Tibial artery (tissue), 4 donors: ENCODE data around the gene CYP4F12.

Experiments
- DNase-seq, 2 donors: peaks; one replicate each; pipeline ENCODE4 v3.0.0-alpha.2; 2019
- H3K27ac ChIP-seq, 2 donors: fragments of 200-600 bp; sonication (generic) in 1 of 2; 1 replicate in 1 of 2; 2 replicates in 1 of 2; pipeline ENCODE4 v1.5.1; 2018 to 2019; ENCODE audit warnings: mild to moderate bottlenecking in 1 of 2
- H3K27me3 ChIP-seq, 2 donors: fragments of 200-600 bp; sonication (generic) in 1 of 2; one replicate each; pipeline versions ENCODE4 v1.5.1 to v1.6.0; 2016 to 2019
- H3K36me3 ChIP-seq, 3 donors: fragments of 200-600 bp; sonication (generic) in 2 of 3; one replicate each; pipeline ENCODE4 v1.5.1; 2016 to 2019; ENCODE audit warnings: mild to moderate bottlenecking in 2 of 3
- H3K4me1 ChIP-seq, 4 donors: fragments of 200-600 bp; sonication (generic) in 2 of 4; 1 replicate in 3 of 4; 2 replicates in 1 of 4; pipeline ENCODE4 v1.5.1; 2016 to 2019
- H3K4me3 ChIP-seq, 2 donors: fragments of 200-600 bp; sonication (generic) in 1 of 2; 1 replicate in 1 of 2; 2 replicates in 1 of 2; pipeline ENCODE4 v1.5.1; 2018 to 2019; ENCODE audit warnings: mild to moderate bottlenecking in 2 of 2
- H3K9me3 ChIP-seq, 3 donors: fragments of 200-600 bp; sonication (generic) in 1 of 3; one replicate each; pipeline ENCODE4 v1.5.1; 2016 to 2019
- intact Hi-C: fragments of 100-400 bp; cut with DNase I; formaldehyde crosslinking; loops from one replicate; pipeline ENCODE4 v1.15.0; 2023; ENCODE audit warnings: low total_unique reads
- TF ChIP-seq, protein P1 (sequence below), 2 experiments: fragments of 200-600 bp in 1 of 2; fragments of 450-650 bp in 1 of 2; IDR thresholded peaks; one replicate each; pipeline ENCODE4 v1.5.1; 2017 to 2019; ENCODE audit warnings: antibody characterized with exemption in 2 of 2, mild to moderate bottlenecking in 1 of 2, moderate library complexity in 1 of 2

Gene CYP4F12

GRCh38 chr19:15640294-15640903 lies 32.5 kb upstream of the CYP4F12 start, which contains the start of gene CYP4F3:
Gene CYP4F3 (plus strand): TSS chr19:15640897. CDS start chr19:15641416, 519 bp downstream.
- Histone ChIP-seq H3K27me3 (peaks cover 0 to 11% of the 10 kb centered on the region in 2 donors), H3K9me3 (no peaks in the 10 kb centered on the region), H3K4me1 (no peaks in the 10 kb centered on the region), H3K27ac (no peak within 1 kb of the TSS), H3K4me3 (no peak within 1 kb of the TSS), H3K36me3 (no peaks in the 10 kb centered on the region)
- TF ChIP-seq, protein P1, sequence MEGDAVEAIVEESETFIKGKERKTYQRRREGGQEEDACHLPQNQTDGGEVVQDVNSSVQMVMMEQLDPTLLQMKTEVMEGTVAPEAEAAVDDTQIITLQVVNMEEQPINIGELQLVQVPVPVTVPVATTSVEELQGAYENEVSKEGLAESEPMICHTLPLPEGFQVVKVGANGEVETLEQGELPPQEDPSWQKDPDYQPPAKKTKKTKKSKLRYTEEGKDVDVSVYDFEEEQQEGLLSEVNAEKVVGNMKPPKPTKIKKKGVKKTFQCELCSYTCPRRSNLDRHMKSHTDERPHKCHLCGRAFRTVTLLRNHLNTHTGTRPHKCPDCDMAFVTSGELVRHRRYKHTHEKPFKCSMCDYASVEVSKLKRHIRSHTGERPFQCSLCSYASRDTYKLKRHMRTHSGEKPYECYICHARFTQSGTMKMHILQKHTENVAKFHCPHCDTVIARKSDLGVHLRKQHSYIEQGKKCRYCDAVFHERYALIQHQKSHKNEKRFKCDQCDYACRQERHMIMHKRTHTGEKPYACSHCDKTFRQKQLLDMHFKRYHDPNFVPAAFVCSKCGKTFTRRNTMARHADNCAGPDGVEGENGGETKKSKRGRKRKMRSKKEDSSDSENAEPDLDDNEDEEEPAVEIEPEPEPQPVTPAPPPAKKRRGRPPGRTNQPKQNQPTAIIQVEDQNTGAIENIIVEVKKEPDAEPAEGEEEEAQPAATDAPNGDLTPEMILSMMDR (IDR thresholded peaks at IDR 0.05), result no peak
- DNase-seq, result peak in 1 of 2 donors; percentile 57
- intact Hi-C loops, result no loop called here

DNA sequence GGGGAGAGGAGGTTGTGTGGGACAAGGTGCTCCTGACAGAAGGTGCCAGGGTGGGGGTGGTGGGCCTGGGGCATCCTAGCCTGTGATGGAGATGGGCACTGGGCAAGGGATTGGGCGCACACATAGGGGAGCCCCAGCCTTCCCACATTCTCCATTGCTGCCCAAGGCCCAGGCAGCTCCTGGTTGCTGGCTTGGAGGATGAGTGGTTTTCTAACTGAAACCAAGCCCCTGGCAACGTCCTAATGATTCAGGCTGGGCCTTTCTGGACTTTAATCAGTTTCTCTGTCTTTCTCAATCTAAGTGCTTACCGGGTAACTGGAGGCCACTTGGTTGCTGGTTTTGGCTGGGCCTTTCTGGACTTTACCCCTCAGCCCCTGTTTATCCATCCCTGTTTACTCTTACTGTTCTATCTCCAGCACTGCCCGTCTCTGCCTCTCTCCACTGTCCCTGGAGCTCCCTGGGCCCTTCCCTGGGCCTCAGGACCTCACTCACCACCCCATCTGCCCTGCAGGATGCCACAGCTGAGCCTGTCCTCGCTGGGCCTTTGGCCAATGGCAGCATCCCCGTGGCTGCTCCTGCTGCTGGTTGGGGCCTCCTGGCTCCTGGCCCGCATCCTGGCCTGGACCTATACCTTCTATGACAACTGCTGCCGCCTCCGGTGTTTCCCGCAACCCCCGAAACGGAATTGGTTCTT lies 31.8 kb upstream of the CYP4F12 start:
- Histone ChIP-seq H3K9me3 (no peaks in the 10 kb centered on the region), H3K4me1 (no peaks in the 10 kb centered on the region), H3K4me3 (no peak overlapping the region), H3K27ac (no peak overlapping the region), H3K27me3 (peaks cover 0 to 10% of the 10 kb centered on the region in 2 donors), H3K36me3 (no peaks in the 10 kb centered on the region)
- intact Hi-C loops, result no loop called here
- TF ChIP-seq, protein P1 (IDR thresholded peaks at IDR 0.05), result no peak
- no peak for DNase-seq

DNA sequence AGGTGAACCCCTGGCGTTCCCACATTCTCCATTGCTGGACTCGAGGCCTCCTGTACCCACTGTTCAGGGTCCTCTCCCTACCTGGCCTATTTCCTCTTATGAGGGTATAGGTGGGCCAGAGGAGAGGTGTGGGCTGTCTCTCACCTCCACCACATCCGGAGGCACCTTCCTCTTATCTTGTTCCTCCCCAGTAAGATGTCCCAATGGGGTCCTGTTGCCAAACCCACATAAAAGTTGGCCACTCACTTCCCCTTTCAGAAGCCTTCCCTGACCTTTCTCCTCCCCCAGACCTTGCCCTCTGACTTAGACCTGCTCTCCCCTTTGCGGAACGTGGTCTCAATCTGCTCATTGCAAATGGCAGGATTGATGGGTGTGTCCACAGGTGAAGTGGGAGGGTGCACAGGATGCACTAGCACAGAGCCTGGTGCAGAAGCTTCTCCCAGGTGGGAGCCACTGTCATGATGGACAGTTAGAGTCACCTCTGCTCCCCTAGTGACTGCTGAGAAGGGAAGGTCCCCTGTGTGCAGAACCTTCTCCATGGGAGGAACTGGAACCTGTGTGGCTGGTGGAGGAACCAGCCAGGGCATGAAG lies 30.9 kb upstream of the CYP4F12 start:
- Histone ChIP-seq H3K27ac (no peak overlapping the region), H3K9me3 (no peaks in the 10 kb centered on the region), H3K36me3 (no peaks in the 10 kb centered on the region), H3K27me3 (peaks cover 0 to 12% of the 10 kb centered on the region in 2 donors), H3K4me1 (no peaks in the 10 kb centered on the region), H3K4me3 (no peak overlapping the region)
- intact Hi-C loops, result no loop called here
- no peak for DNase-seq
- TF ChIP-seq, protein P1 (IDR thresholded peaks at IDR 0.05), result no peak

GRCh38 chr19:15642807-15643206 lies 30.1 kb upstream of the CYP4F12 start:
- H3K36me3 ChIP-seq, result no peaks in the 10 kb centered on the region
- H3K4me1 ChIP-seq, result no peaks in the 10 kb centered on the region
- intact Hi-C loops, result no loop called here
- peaks cover 0 to 15% of the 10 kb centered on the region in 2 donors for H3K27me3 ChIP-seq
- H3K9me3 ChIP-seq, result no peaks in the 10 kb centered on the region
- TF ChIP-seq, protein P1 (IDR thresholded peaks at IDR 0.05), result no peak
- H3K4me3 ChIP-seq, result no peak overlapping the region
- no peak overlapping the region for H3K27ac ChIP-seq
- no peak for DNase-seq

- Histone ChIP-seq H3K4me1 (no peaks in the 10 kb centered on the region), H3K4me3 (no peak overlapping the region), H3K9me3 (peaks cover 0 to 2% (median 0%) of the 10 kb centered on the region in 3 donors), H3K27me3 (peaks cover 0 to 15% of the 10 kb centered on the region in 2 donors), H3K36me3 (no peaks in the 10 kb centered on the region), H3K27ac (no peak overlapping the region)
- TF ChIP-seq, protein P1 (IDR thresholded peaks at IDR 0.05), result no peak
- no peak for DNase-seq
- intact Hi-C loops, result no loop called here
Measured at GRCh38 chr19:15643387-15643786, 29.5 kb upstream of the CYP4F12 start.
